Peyer's patch (tissue), 4 donors: ENCODE data around the gene PHC2. TPM values are rescaled to one million over a fixed set of nuclear protein-coding genes. Genes with fewer than 3 reads are reported as not detected.

Experiments used
- DNase-seq, 3 donors: peaks; one replicate each; pipeline ENCODE4 v3.0.0-alpha.2; 2017 to 2019
- H3K27ac ChIP-seq, 4 donors: fragments of 200-600 bp; sonication (generic); one replicate each; pipeline ENCODE4 v1.5.1; 2016 to 2019
- H3K27me3 ChIP-seq, 2 donors: fragments of 200-600 bp; sonication (generic); one replicate each; pipeline ENCODE4 v1.5.1; 2019
- H3K36me3 ChIP-seq, 3 donors: fragments of 200-600 bp; sonication (generic); one replicate each; pipeline ENCODE4 v1.5.1; 2016 to 2019
- H3K4me1 ChIP-seq, 4 donors: fragments of 200-600 bp; sonication (generic); one replicate each; pipeline ENCODE4 v1.5.1; 2016 to 2019
- H3K4me3 ChIP-seq, 4 donors: fragments of 200-600 bp; sonication (generic); 1 replicate in 3 of 4; 2 replicates in 1 of 4; pipeline ENCODE4 v1.5.1; 2016 to 2019; ENCODE audit warnings: mild to moderate bottlenecking in 1 of 4
- H3K9me3 ChIP-seq, 4 donors: fragments of 200-600 bp; sonication (generic); one replicate each; pipeline ENCODE4 v1.5.1; 2016 to 2019; ENCODE audit warnings: mild to moderate bottlenecking in 1 of 4
- POLR2A ChIP-seq, 2 donors: fragments of 450-650 bp; IDR thresholded peaks; one replicate each; pipeline ENCODE4 v1.5.1; 2017; ENCODE audit warnings: antibody characterized with exemption in 2 of 2, mild to moderate bottlenecking in 2 of 2, moderate library complexity in 2 of 2
- total RNA-seq, 4 donors: library from RNA; depleted of rRNA; stranded (reverse); fragments of >200 nt; gene quantifications; one replicate each; pipeline ENCODE4 v1.1.0, GENCODE V29; 2016
- TF ChIP-seq, protein P1 (sequence below), 6 experiments: fragments of 450-650 bp in 4 of 6; fragments of 200-600 bp in 2 of 6; sonication (generic) in 1 of 6; IDR thresholded peaks; one replicate each; pipeline ENCODE4 v1.5.1; 2017 to 2019; ENCODE audit warnings: antibody characterized with exemption in 6 of 6, mild to moderate bottlenecking in 3 of 6, moderate library complexity in 1 of 6

PHC2 gene
- total RNA-seq, 4 donors from 2014 or later = 50.3 to 71.1 (median 65.9) TPM

GRCh38 chr1:33371334-33371733 is 59.6 kb downstream of the PHC2 start:
- Histone ChIP-seq H3K27me3 (no peaks in the 10 kb centered on the region), H3K9me3 (no peaks in the 10 kb centered on the region), H3K36me3 (no peaks in the 10 kb centered on the region), H3K27ac (no peak overlapping the region), H3K4me3 (no peak overlapping the region), H3K4me1 (peaks cover 0 to 13% (median 0%) of the 10 kb centered on the region in 4 donors)
- TF ChIP-seq, protein P1, sequence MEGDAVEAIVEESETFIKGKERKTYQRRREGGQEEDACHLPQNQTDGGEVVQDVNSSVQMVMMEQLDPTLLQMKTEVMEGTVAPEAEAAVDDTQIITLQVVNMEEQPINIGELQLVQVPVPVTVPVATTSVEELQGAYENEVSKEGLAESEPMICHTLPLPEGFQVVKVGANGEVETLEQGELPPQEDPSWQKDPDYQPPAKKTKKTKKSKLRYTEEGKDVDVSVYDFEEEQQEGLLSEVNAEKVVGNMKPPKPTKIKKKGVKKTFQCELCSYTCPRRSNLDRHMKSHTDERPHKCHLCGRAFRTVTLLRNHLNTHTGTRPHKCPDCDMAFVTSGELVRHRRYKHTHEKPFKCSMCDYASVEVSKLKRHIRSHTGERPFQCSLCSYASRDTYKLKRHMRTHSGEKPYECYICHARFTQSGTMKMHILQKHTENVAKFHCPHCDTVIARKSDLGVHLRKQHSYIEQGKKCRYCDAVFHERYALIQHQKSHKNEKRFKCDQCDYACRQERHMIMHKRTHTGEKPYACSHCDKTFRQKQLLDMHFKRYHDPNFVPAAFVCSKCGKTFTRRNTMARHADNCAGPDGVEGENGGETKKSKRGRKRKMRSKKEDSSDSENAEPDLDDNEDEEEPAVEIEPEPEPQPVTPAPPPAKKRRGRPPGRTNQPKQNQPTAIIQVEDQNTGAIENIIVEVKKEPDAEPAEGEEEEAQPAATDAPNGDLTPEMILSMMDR (IDR thresholded peaks at IDR 0.05) = no peak
- TF ChIP-seq POLR2A (IDR thresholded peaks at IDR 0.05) = no peak
- no peak for DNase-seq

DNA sequence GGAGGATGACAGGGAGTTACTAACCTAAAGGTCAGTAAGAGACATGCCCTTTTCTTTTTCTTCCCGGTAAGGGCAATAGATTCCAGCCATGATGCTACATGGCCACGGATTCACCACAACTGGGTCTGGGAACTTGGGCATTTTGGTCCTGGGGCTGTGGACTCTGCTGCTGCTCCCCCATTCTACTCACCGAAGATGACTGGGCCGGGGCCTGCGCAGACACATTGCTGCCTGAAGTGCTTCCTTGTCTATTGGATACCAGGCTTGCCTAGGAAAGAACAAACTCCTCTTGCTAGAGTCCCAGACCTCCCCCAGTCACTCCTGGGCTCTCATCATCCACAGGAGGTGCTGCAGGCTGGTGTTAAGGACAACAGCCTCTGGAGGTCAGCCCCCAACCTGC is 60.1 kb downstream of the PHC2 start:
- Histone ChIP-seq H3K4me3 (no peak overlapping the region), H3K27me3 (no peaks in the 10 kb centered on the region), H3K36me3 (no peaks in the 10 kb centered on the region), H3K9me3 (no peaks in the 10 kb centered on the region), H3K27ac (no peak overlapping the region), H3K4me1 (peaks cover 0 to 16% (median 0%) of the 10 kb centered on the region in 4 donors)
- DNase-seq = no peak
- TF ChIP-seq POLR2A (IDR thresholded peaks at IDR 0.05) = no peak
- TF ChIP-seq, protein P1 (IDR thresholded peaks at IDR 0.05) = no peak

GRCh38 chr1:33370301-33370700 is 60.6 kb downstream of the PHC2 start:
- no peaks in the 10 kb centered on the region for H3K36me3 ChIP-seq
- no peak for DNase-seq
- no peak overlapping the region for H3K27ac ChIP-seq
- peaks cover 0 to 21% (median 0%) of the 10 kb centered on the region in 4 donors for H3K4me1 ChIP-seq
- TF ChIP-seq, protein P1 (IDR thresholded peaks at IDR 0.05) = no peak
- no peak for TF ChIP-seq POLR2A (IDR thresholded peaks at IDR 0.05)
- H3K9me3 ChIP-seq = no peaks in the 10 kb centered on the region
- H3K27me3 ChIP-seq = no peaks in the 10 kb centered on the region
- H3K4me3 ChIP-seq = no peak overlapping the region

GRCh38 chr1:33369764-33370163 is 61.1 kb downstream of the PHC2 start:
- H3K4me3 ChIP-seq = no peak overlapping the region
- no peak overlapping the region for H3K27ac ChIP-seq
- no peak for DNase-seq
- no peaks in the 10 kb centered on the region for H3K36me3 ChIP-seq
- peaks cover 0 to 21% (median 0%) of the 10 kb centered on the region in 4 donors for H3K4me1 ChIP-seq
- TF ChIP-seq POLR2A (IDR thresholded peaks at IDR 0.05) = no peak
- TF ChIP-seq, protein P1 (IDR thresholded peaks at IDR 0.05) = no peak
- H3K9me3 ChIP-seq = no peaks in the 10 kb centered on the region
- no peaks in the 10 kb centered on the region for H3K27me3 ChIP-seq

GRCh38 chr1:33369081-33369480 is 61.8 kb downstream of the PHC2 start:
- TF ChIP-seq, protein P1 (IDR thresholded peaks at IDR 0.05) = no peak
- no peak for TF ChIP-seq POLR2A (IDR thresholded peaks at IDR 0.05)
- no peaks in the 10 kb centered on the region for H3K36me3 ChIP-seq
- no peaks in the 10 kb centered on the region for H3K9me3 ChIP-seq
- H3K27me3 ChIP-seq = no peaks in the 10 kb centered on the region
- no peak overlapping the region for H3K4me3 ChIP-seq
- no peak for DNase-seq
- peaks cover 0 to 21% (median 0%) of the 10 kb centered on the region in 4 donors for H3K4me1 ChIP-seq
- H3K27ac ChIP-seq = no peak overlapping the region

DNA sequence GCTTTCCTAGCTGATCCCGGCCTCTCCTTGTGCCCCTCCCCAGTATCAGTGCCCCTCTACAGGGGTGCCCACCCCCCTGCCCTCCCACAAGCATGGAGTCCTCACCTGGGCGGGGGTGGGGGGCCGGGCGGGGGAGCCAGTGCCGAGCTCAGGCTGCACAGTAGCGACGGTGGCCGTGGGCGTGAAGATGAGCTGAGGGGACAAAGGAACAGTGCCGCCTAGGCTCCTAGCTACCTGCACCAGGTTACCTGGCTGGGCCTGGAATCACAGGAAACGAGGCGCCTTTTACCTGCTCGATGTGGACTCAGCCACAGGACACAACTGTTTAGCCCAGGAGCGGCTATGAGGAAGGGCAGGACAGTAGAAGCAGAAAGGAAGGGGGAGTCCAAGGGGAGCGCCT is 62.5 kb downstream of the PHC2 start:
- H3K4me3 ChIP-seq = no peak overlapping the region
- H3K27me3 ChIP-seq = no peaks in the 10 kb centered on the region
- no peaks in the 10 kb centered on the region for H3K36me3 ChIP-seq
- H3K4me1 ChIP-seq = peaks cover 0 to 27% (median 0%) of the 10 kb centered on the region in 4 donors
- H3K27ac ChIP-seq = no peak overlapping the region
- DNase-seq = no peak
- no peaks in the 10 kb centered on the region for H3K9me3 ChIP-seq
- TF ChIP-seq, protein P1 (IDR thresholded peaks at IDR 0.05) = no peak
- no peak for TF ChIP-seq POLR2A (IDR thresholded peaks at IDR 0.05)
